HG03354 (cell line): ENCODE data around the gene LMO1.

Source experiments
- ATAC-seq: cut with Tn5 transposase; IDR thresholded peaks from one replicate; pipeline ENCODE4 v1.9.1; 2021; ENCODE audit warnings: mild to moderate bottlenecking; ENCODE audit not compliant: unreplicated experiment, poor library complexity, severe bottlenecking

LMO1 gene

GRCh38 chr11:8250434-8250833 lies 13.2 kb downstream of the LMO1 start:
- ATAC-seq, result no peak

GRCh38 chr11:8249482-8249881 lies 14.2 kb downstream of the LMO1 start:
- ATAC-seq, result no peak

- ATAC-seq, result no peak
Observed at GRCh38 chr11:8248786-8249185, 14.9 kb downstream of the LMO1 start.

GRCh38 chr11:8247312-8247711 lies 16.4 kb downstream of the LMO1 start:
- no peak for ATAC-seq

GRCh38 chr11:8243458-8243857 lies 20.2 kb downstream of the LMO1 start:
- ATAC-seq, result no peak

- no peak for ATAC-seq
Observed at GRCh38 chr11:8242499-8243280, 21.0 kb downstream of the LMO1 start.

GRCh38 chr11:8242118-8242475 lies 21.6 kb downstream of the LMO1 start:
- ATAC-seq, result no peak

GRCh38 chr11:8241373-8242117 lies 22.1 kb downstream of the LMO1 start:
- ATAC-seq, result no peak

- no peak for ATAC-seq
Observed at GRCh38 chr11:8239536-8240228, 24.0 kb downstream of the LMO1 start.

GRCh38 chr11:8239040-8239439 lies 24.6 kb downstream of the LMO1 start:
- no peak for ATAC-seq

GRCh38 chr11:8237453-8237852 lies 26.2 kb downstream of the LMO1 start:
- ATAC-seq, result no peak

- no peak for ATAC-seq
Observed at GRCh38 chr11:8235925-8236324, 27.8 kb downstream of the LMO1 start.

- ATAC-seq, result no peak
Observed at GRCh38 chr11:8234910-8235309, 28.8 kb downstream of the LMO1 start.

GRCh38 chr11:8234425-8234821 lies 29.3 kb downstream of the LMO1 start:
- ATAC-seq, result no peak

GRCh38 chr11:8233691-8234424 lies 29.8 kb downstream of the LMO1 start:
- no peak for ATAC-seq

- no peak for ATAC-seq
Observed at GRCh38 chr11:8232849-8233606, 30.6 kb downstream of the LMO1 start.

- no peak for ATAC-seq
Observed at GRCh38 chr11:8232414-8232813, 31.3 kb downstream of the LMO1 start.

- no peak for ATAC-seq
Observed at GRCh38 chr11:8231979-8232378, 31.7 kb downstream of the LMO1 start.
